Measurements from ENCODE around the gene DNAJB1. TPM values are rescaled to one million over a fixed set of nuclear protein-coding genes. Genes with fewer than 3 reads are reported as not detected.
A peak's percentile ranks its signal among the peaks of the same experiment; 100 is the strongest.

Gene DNAJB1
- total RNA-seq, 1 experiment from 2014 or later, result 79.5 TPM

GRCh38 chr19:14550201-14550754 is 32.1 kb upstream of the DNAJB1 start:
- no peak for DNase-seq
- CTCF ChIA-PET, result no interaction called here
- peak overlapping the region; percentile 20 for H3K27ac Mint-ChIP-seq (ENCODE audit: unreplicated experiment)

GRCh38 chr19:14545716-14546082 is 27.5 kb upstream of the DNAJB1 start:
- Histone ChIP-seq H3K36me3 (ENCODE audit: control insufficient read depth, insufficient read depth, low read length) (no peaks in the 10 kb centered on the region), H3K4me3 (ENCODE audit: low read depth, low read length) (no peak overlapping the region), H3K27me3 (replicated peaks; ENCODE audit: control insufficient read depth, insufficient read depth, low read length) (no peaks in the 10 kb centered on the region), H3K9me3 (no peaks in the 10 kb centered on the region), H3K4me1 (peaks cover 9% of the 10 kb centered on the region)
- peaks cover 52% of the 10 kb centered on the region for H3K36me3 Mint-ChIP-seq (ENCODE audit: insufficient read depth, unreplicated experiment)
- TF ChIP-seq CTCF (IDR thresholded peaks at IDR 0.05; ENCODE audit: insufficient read depth in 1 of 2, low read depth in 1 of 2, low read length in 1 of 2, severe bottlenecking in 1 of 2, unreplicated experiment in 1 of 2), result no peak
- no TSS peak for BruUV-seq (replicated peaks)
- no peak overlapping the region for H3K4me3 Mint-ChIP-seq (ENCODE audit: unreplicated experiment)
- H3K27ac Mint-ChIP-seq (ENCODE audit: unreplicated experiment), result no peak overlapping the region
- H3K9me3 Mint-ChIP-seq (ENCODE audit: unreplicated experiment), result no peaks in the 10 kb centered on the region
- POLR2A ChIA-PET, result no interaction called here
- intact Hi-C loops (cut with micrococcal nuclease; ENCODE audit: unreplicated experiment), result no loop called here
- CTCF ChIA-PET, result no interaction called here
- no peak for DNase-seq
- no peaks in the 10 kb centered on the region for H3K4me1 Mint-ChIP-seq (ENCODE audit: low read depth, unreplicated experiment)
- H3K27me3 Mint-ChIP-seq (ENCODE audit: insufficient read depth, unreplicated experiment), result no peaks in the 10 kb centered on the region

More at GRCh38 chr19:14550201-14550754, 32.1 kb upstream of the DNAJB1 start:
- TF ChIP-seq CTCF (IDR thresholded peaks at IDR 0.05; ENCODE audit: insufficient read depth in 1 of 2, low read depth in 1 of 2, low read length in 1 of 2, severe bottlenecking in 1 of 2, unreplicated experiment in 1 of 2), result no peak
- Mint-ChIP-seq H3K36me3 (ENCODE audit: insufficient read depth, unreplicated experiment) (peaks cover 44% of the 10 kb centered on the region), H3K27me3 (ENCODE audit: insufficient read depth, unreplicated experiment) (no peaks in the 10 kb centered on the region), H3K9me3 (ENCODE audit: unreplicated experiment) (no peaks in the 10 kb centered on the region), H3K4me3 (ENCODE audit: unreplicated experiment) (no peak overlapping the region), H3K4me1 (ENCODE audit: low read depth, unreplicated experiment) (peaks cover 13% of the 10 kb centered on the region)
- H3K36me3 ChIP-seq (ENCODE audit: control insufficient read depth, insufficient read depth, low read length), result no peaks in the 10 kb centered on the region; the same call in 1 of the 2 replicates
- no TSS peak for BruUV-seq (replicated peaks)
- POLR2A ChIA-PET, result no interaction called here
- intact Hi-C loops (cut with micrococcal nuclease; ENCODE audit: unreplicated experiment), result loop anchor here (2.0 kb wide), 1 partner anchor 13 kb away; no protein-coding TSS in a partner anchor
- H3K9me3 ChIP-seq, result no peaks in the 10 kb centered on the region
- H3K4me3 ChIP-seq (ENCODE audit: low read depth, low read length), result no peak overlapping the region
- peaks cover 14% of the 10 kb centered on the region for H3K4me1 ChIP-seq
- H3K27me3 ChIP-seq (replicated peaks; ENCODE audit: control insufficient read depth, insufficient read depth, low read length), result no peaks in the 10 kb centered on the region

- no peak for DNase-seq
- no peaks in the 10 kb centered on the region for H3K27me3 Mint-ChIP-seq (ENCODE audit: insufficient read depth, unreplicated experiment)
- no peak overlapping the region for H3K27ac Mint-ChIP-seq (ENCODE audit: unreplicated experiment)
- TF ChIP-seq CTCF (IDR thresholded peaks at IDR 0.05; ENCODE audit: insufficient read depth in 1 of 2, low read depth in 1 of 2, low read length in 1 of 2, severe bottlenecking in 1 of 2, unreplicated experiment in 1 of 2), result no peak
- H3K4me3 Mint-ChIP-seq (ENCODE audit: unreplicated experiment), result no peak overlapping the region
- H3K4me1 Mint-ChIP-seq (ENCODE audit: low read depth, unreplicated experiment), result no peaks in the 10 kb centered on the region
- no peaks in the 10 kb centered on the region for H3K27me3 ChIP-seq (replicated peaks; ENCODE audit: control insufficient read depth, insufficient read depth, low read length)
- H3K9me3 Mint-ChIP-seq (ENCODE audit: unreplicated experiment), result no peaks in the 10 kb centered on the region
- H3K36me3 ChIP-seq (ENCODE audit: control insufficient read depth, insufficient read depth, low read length), result no peaks in the 10 kb centered on the region
- H3K36me3 Mint-ChIP-seq (ENCODE audit: insufficient read depth, unreplicated experiment), result peaks cover 53% of the 10 kb centered on the region
- no peak overlapping the region for H3K4me3 ChIP-seq (ENCODE audit: low read depth, low read length)
- intact Hi-C loops (cut with micrococcal nuclease; ENCODE audit: unreplicated experiment), result no loop called here
- ChIA-PET CTCF (no interaction called here), POLR2A (no interaction called here)
- peaks cover 4% of the 10 kb centered on the region; the same call in 1 of the 2 replicates for H3K4me1 ChIP-seq
- no TSS peak for BruUV-seq (replicated peaks)
- H3K9me3 ChIP-seq, result no peaks in the 10 kb centered on the region
These were observed 26.9 kb upstream of the DNAJB1 start for GRCh38 chr19:14544977-14545715.
